Left ventricle myocardium superior (tissue), 1 donor: ENCODE measurements around the gene AKAP6. TPM values are rescaled to one million over a fixed set of nuclear protein-coding genes. Genes with fewer than 3 reads are reported as not detected.

ENCODE experiments used
- ATAC-seq: fragments of 200-7000 bp; cut with Tn5 transposase; one replicate; pipeline ENCODE4 v1.9.1; 2020; ENCODE audit warnings: mild to moderate bottlenecking, moderate library complexity
- DNase-seq: peaks from one replicate; pipeline ENCODE4 v3.0.0-alpha.2; 2020
- intact Hi-C: fragments of 100-400 bp; cut with micrococcal nuclease; formaldehyde crosslinking; loops from one replicate; pipeline ENCODE4 v1.11.0; 2022
- total RNA-seq: library from RNA; stranded (reverse); fragmentation: NEBNext Ultra II Directional; extraction: Animal tissue kit (Norgen Biotek cat#: 25700); gene quantifications from one replicate; pipeline ENCODE4 v1.2.1, GENCODE V29; 2021
- donor health status: DM: no; HTN: yes; CAD: no; lungs with severe emphysema.

Gene AKAP6
- total RNA-seq, 1 donor from 2014 or later, result 172 TPM

GRCh38 chr14:32587461-32587860, 258.4 kb downstream of the AKAP6 start:
- DNase-seq (no peak), ATAC-seq (no peak)
- intact Hi-C loops, result no loop called here

GRCh38 chr14:32588448-32589320, 259.6 kb downstream of the AKAP6 start:
- DNase-seq, result no peak
- no peak for ATAC-seq
- intact Hi-C loops, result no loop called here

- intact Hi-C loops, result no loop called here
- ATAC-seq (peak; percentile 78), DNase-seq (peak; percentile 30)
Measured at GRCh38 chr14:32590157-32590556, 261.1 kb downstream of the AKAP6 start.

- ATAC-seq, result peak; percentile 25
- no peak for DNase-seq
- intact Hi-C loops, result no loop called here
Measured at GRCh38 chr14:32593290-32593942, 264.3 kb downstream of the AKAP6 start.

GRCh38 chr14:32594766-32595165, 265.7 kb downstream of the AKAP6 start:
- intact Hi-C loops, result no loop called here
- DNase-seq, result no peak
- ATAC-seq, result no peak

GRCh38 chr14:32595497-32595896, 266.4 kb downstream of the AKAP6 start:
- DNase-seq, result no peak
- intact Hi-C loops, result no loop called here
- ATAC-seq, result no peak

GRCh38 chr14:32596390-32596789, 267.3 kb downstream of the AKAP6 start:
- intact Hi-C loops, result no loop called here
- no peak for ATAC-seq
- DNase-seq, result no peak

GRCh38 chr14:32597771-32598170, 268.7 kb downstream of the AKAP6 start:
- no peak for DNase-seq
- ATAC-seq, result no peak
- intact Hi-C loops, result no loop called here

GRCh38 chr14:32601069-32601468, 272.0 kb downstream of the AKAP6 start:
- DNase-seq (no peak), ATAC-seq (no peak)
- intact Hi-C loops, result no loop called here

- DNase-seq (no peak), ATAC-seq (peak; percentile 64)
- intact Hi-C loops, result no loop called here
Measured at GRCh38 chr14:32601906-32602305, 272.8 kb downstream of the AKAP6 start.

GRCh38 chr14:32602699-32603098, 273.6 kb downstream of the AKAP6 start:
- intact Hi-C loops, result no loop called here
- ATAC-seq, result peak; percentile 66
- DNase-seq, result no peak

GRCh38 chr14:32603992-32604565, 275.0 kb downstream of the AKAP6 start:
- no peak for DNase-seq
- intact Hi-C loops, result no loop called here
- ATAC-seq, result no peak

- no peak for ATAC-seq
- no peak for DNase-seq
- intact Hi-C loops, result no loop called here
Measured at GRCh38 chr14:32606301-32606700, 277.2 kb downstream of the AKAP6 start.

GRCh38 chr14:32607399-32607798, 278.3 kb downstream of the AKAP6 start:
- intact Hi-C loops, result no loop called here
- DNase-seq (no peak), ATAC-seq (peak; percentile 44)

GRCh38 chr14:32608857-32609256, 279.8 kb downstream of the AKAP6 start:
- no peak for DNase-seq
- ATAC-seq, result no peak
- intact Hi-C loops, result no loop called here

- intact Hi-C loops, result no loop called here
- no peak for ATAC-seq
- DNase-seq, result no peak
Measured at GRCh38 chr14:32609388-32609787, 280.3 kb downstream of the AKAP6 start.

GRCh38 chr14:32611752-32612151, 282.7 kb downstream of the AKAP6 start:
- ATAC-seq (peak; percentile 36), DNase-seq (no peak)
- intact Hi-C loops, result no loop called here

GRCh38 chr14:32618991-32619390, 289.9 kb downstream of the AKAP6 start:
- intact Hi-C loops, result no loop called here
- DNase-seq (no peak), ATAC-seq (no peak)

- DNase-seq (no peak), ATAC-seq (no peak)
- intact Hi-C loops, result no loop called here
Measured at GRCh38 chr14:32620303-32620702, 291.2 kb downstream of the AKAP6 start.

- intact Hi-C loops, result no loop called here
- DNase-seq, result no peak
- no peak for ATAC-seq
Measured at GRCh38 chr14:32620724-32621123, 291.6 kb downstream of the AKAP6 start.
